HepG2 (cell line): Measurements from ENCODE around the gene GPS2. TPM values are rescaled to one million over a fixed set of nuclear protein-coding genes. Genes with fewer than 3 reads are reported as not detected.

Source experiments
- ASH2L ChIP-seq: fragments of 300-600, 200-600 bp; sonication (generic); IDR thresholded peaks from 2 replicates; pipeline ENCODE4 v1.7.0; 2017; ENCODE audit warnings: low read depth, mild to moderate bottlenecking, moderate library complexity, mixed read lengths, low read length; ENCODE audit not compliant: insufficient read length
- CBX1 ChIP-seq: IDR thresholded peaks from one replicate; pipeline ENCODE4 v1.6.1; 2016; ENCODE audit warnings: antibody characterized with exemption, low read depth
- CERS6 ChIP-seq: sonication (generic); formaldehyde crosslinking; IDR thresholded peaks from 2 replicates; pipeline ENCODE4 v1.5.0; 2020; ENCODE audit warnings: missing genetic modification reagents
- CHD2 ChIP-seq: IDR thresholded peaks from 2 replicates; pipeline ENCODE4 v1.6.1; 2011; ENCODE audit warnings: low read depth, low read length, improper control_type of control experiment
- CREBL2 ChIP-seq: sonication (generic); formaldehyde crosslinking; IDR thresholded peaks from 2 replicates; pipeline ENCODE4 v1.8.1; 2023; ENCODE audit warnings: missing genetic modification reagents, mild to moderate bottlenecking, borderline replicate concordance
- HHEX ChIP-seq: IDR thresholded peaks from 2 replicates; pipeline ENCODE4 v1.6.1; 2016; ENCODE audit warnings: control low read depth
- JUN ChIP-seq: sonication (generic); formaldehyde crosslinking; IDR thresholded peaks from 2 replicates; pipeline ENCODE4 v1.4.0; 2020; ENCODE audit warnings: mild to moderate bottlenecking, missing genetic modification reagents
- LBX2 ChIP-seq: sonication (generic); formaldehyde crosslinking; IDR thresholded peaks from 2 replicates; pipeline ENCODE4 v1.5.0; 2020; ENCODE audit warnings: missing genetic modification reagents, mild to moderate bottlenecking, borderline replicate concordance
- PHF20 ChIP-seq: sonication (generic); formaldehyde crosslinking; IDR thresholded peaks from 2 replicates; pipeline ENCODE4 v1.5.0; 2020; ENCODE audit warnings: mild to moderate bottlenecking, missing genetic modification reagents
- PHF8 ChIP-seq: sonication (generic); formaldehyde crosslinking; IDR thresholded peaks from 2 replicates; pipeline ENCODE4 v1.5.0; 2020; ENCODE audit warnings: missing genetic modification reagents
- TCF7 ChIP-seq: sonication (generic); IDR thresholded peaks from 2 replicates; pipeline ENCODE4 v1.6.1; 2016; ENCODE audit warnings: antibody characterized with exemption, low read depth
- THAP11 ChIP-seq: IDR thresholded peaks from 2 replicates; pipeline ENCODE4 v1.6.1; 2016; ENCODE audit warnings: missing biosample characterization, missing genetic modification reagents
- ZBTB33 ChIP-seq: sonication (generic); formaldehyde crosslinking; IDR thresholded peaks from 2 replicates; pipeline ENCODE4 v1.4.0; 2020; ENCODE audit warnings: missing genetic modification reagents
- ZEB1 ChIP-seq: IDR thresholded peaks from 2 replicates; pipeline ENCODE4 v1.6.1; 2012; ENCODE audit warnings: mild to moderate bottlenecking, low read depth, inconsistent platforms; ENCODE audit not compliant: insufficient replicate concordance
- ZFP1 ChIP-seq: IDR thresholded peaks from 2 replicates; pipeline ENCODE4 v1.6.1; 2016
- ZHX1 ChIP-seq: sonication (generic); formaldehyde crosslinking; IDR thresholded peaks from 2 replicates; pipeline ENCODE4 v1.8.1; 2022; ENCODE audit warnings: low read depth, mild to moderate bottlenecking, missing genetic modification reagents
- ZNF329 ChIP-seq: sonication (generic); formaldehyde crosslinking; IDR thresholded peaks from 2 replicates; pipeline ENCODE4 v1.9.0; 2021; ENCODE audit warnings: low read depth, mild to moderate bottlenecking, missing genetic modification reagents
- ZNF614 ChIP-seq: IDR thresholded peaks from 2 replicates; pipeline ENCODE4 v1.6.1; 2018; ENCODE audit warnings: missing biosample characterization, missing genetic modification reagents, inconsistent platforms, borderline replicate concordance
- ZNF883 ChIP-seq: sonication (generic); formaldehyde crosslinking; IDR thresholded peaks from 2 replicates; pipeline ENCODE4 v1.5.1; 2020; ENCODE audit warnings: mild to moderate bottlenecking, missing genetic modification reagents; ENCODE audit errors: not compliant biosample characterization
- ZSCAN21 ChIP-seq: sonication (generic); formaldehyde crosslinking; IDR thresholded peaks from 2 replicates; pipeline ENCODE4 v1.8.0; 2022; ENCODE audit warnings: mild to moderate bottlenecking, missing genetic modification reagents, moderate library complexity, borderline replicate concordance
- polyA plus RNA-seq, 8 experiments: library from polyadenylated mRNA; depleted of rRNA in 3 of 8; stranded (reverse) in 7 of 8; unstranded in 1 of 8; fragments of >200 nt; fragmentation: Illumina TruSeq in 4 of 8; extraction: Trizol in 4 of 8; gene quantifications; 2 replicates each; pipeline versions ENCODE4 v1.2.1 to v1.2.3, GENCODE V29; 2011 to 2016; ENCODE audit warnings: low read depth in 4 of 8, missing spikeins in 1 of 8, mixed read lengths in 1 of 8; ENCODE audit not compliant: insufficient read depth in 1 of 8
- total RNA-seq, 5 experiments: library from RNA; depleted of rRNA; stranded (reverse); fragments of >200 nt; fragmentation: Illumina TruSeq; extraction: Trizol; gene quantifications; 2 replicates each; pipeline ENCODE4 v1.2.3, GENCODE V29; 2016; ENCODE audit warnings: low read depth in 1 of 5
- TF ChIP-seq, protein P1 (sequence below): sonication (generic); formaldehyde crosslinking; IDR thresholded peaks from 2 replicates; pipeline ENCODE4 v1.4.0; 2020; ENCODE audit warnings: mild to moderate bottlenecking, low read depth, missing genetic modification reagents

GPS2 gene
- total and polyA plus RNA-seq, 2 of the 13 experiments (the other 11 are each of a cell fraction or from before 2014, with no cell fraction given), result 58.0 to 59.4 TPM

- TF ChIP-seq ZHX1 (CRISPR knock-in tag), result no peak
- TF ChIP-seq THAP11, result peak; percentile 95
- no peak for TF ChIP-seq CBX1
- no peak for TF ChIP-seq JUN (CRISPR knock-in tag)
- TF ChIP-seq PHF8 (CRISPR knock-in tag), result peak; percentile 90
- peak; percentile 72 for TF ChIP-seq ASH2L
- peak; percentile 30; the same call in 1 of the 2 replicates for TF ChIP-seq CHD2
- no peak for TF ChIP-seq HHEX (CRISPR knock-in tag)
- TF ChIP-seq LBX2 (CRISPR knock-in tag), result peak; percentile 36; the same call in 1 of the 2 replicates
- TF ChIP-seq CREBL2 (CRISPR knock-in tag), result no peak
- TF ChIP-seq ZFP1 (CRISPR knock-in tag), result no peak
- TF ChIP-seq PHF20, result peak; percentile 99
- TF ChIP-seq, protein P1, sequence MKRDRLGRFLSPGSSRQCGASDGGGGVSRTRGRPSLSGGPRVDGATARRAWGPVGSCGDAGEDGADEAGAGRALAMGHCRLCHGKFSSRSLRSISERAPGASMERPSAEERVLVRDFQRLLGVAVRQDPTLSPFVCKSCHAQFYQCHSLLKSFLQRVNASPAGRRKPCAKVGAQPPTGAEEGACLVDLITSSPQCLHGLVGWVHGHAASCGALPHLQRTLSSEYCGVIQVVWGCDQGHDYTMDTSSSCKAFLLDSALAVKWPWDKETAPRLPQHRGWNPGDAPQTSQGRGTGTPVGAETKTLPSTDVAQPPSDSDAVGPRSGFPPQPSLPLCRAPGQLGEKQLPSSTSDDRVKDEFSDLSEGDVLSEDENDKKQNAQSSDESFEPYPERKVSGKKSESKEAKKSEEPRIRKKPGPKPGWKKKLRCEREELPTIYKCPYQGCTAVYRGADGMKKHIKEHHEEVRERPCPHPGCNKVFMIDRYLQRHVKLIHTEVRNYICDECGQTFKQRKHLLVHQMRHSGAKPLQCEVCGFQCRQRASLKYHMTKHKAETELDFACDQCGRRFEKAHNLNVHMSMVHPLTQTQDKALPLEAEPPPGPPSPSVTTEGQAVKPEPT (CRISPR knock-in tag), result 0 out of 2 replicates have a peak, but pooled peaks have one; percentile 19
- peak; percentile 82; the same call in 1 of the 2 replicates for TF ChIP-seq CERS6
- peak; percentile 54; the same call in 1 of the 2 replicates for TF ChIP-seq ZBTB33 (CRISPR knock-in tag)
- no peak; the same call in 1 of the 2 replicates for TF ChIP-seq ZNF329 (CRISPR knock-in tag)
- TF ChIP-seq TCF7, result no peak; the same call in 1 of the 2 replicates
- peak; percentile 43; the same call in 1 of the 2 replicates for TF ChIP-seq ZNF614 (CRISPR knock-in tag)
- TF ChIP-seq ZEB1, result peak; percentile 31
- TF ChIP-seq ZNF883 (CRISPR knock-in tag), result peak; percentile 48
- TF ChIP-seq ZSCAN21 (CRISPR knock-in tag), result peak; percentile 82; the same call in 1 of the 2 replicates
Observed at GRCh38 chr17:7314719-7315569, at the start of gene GPS2 (continued).
